ENCODE results near the gene UBTD2. TPM values are rescaled to one million over a fixed set of nuclear protein-coding genes. Genes with fewer than 3 reads are reported as not detected.

UBTD2 gene
- total RNA-seq, 1 donor from 2014 or later: 18.8 TPM

DNA sequence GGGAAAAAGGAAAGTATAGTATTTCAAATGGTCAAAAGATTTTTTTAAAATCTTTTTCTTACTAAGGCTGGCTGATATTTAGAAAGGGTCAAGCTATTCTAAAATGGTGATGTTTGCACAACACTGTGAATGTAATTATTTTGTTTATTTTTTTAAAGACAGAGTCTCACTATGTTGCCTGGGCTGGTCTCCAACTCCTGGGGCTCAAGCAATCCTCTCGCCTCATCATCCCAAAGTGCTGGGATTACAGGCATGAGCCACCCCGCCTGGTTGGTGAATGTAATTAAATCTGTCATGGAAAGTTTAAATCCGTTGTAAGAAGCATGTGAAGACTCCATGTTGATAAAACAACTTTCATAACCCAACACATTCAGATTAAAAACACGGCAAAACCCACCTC, 2.6 kb downstream of the UBTD2 start:
- TF ChIP-seq, protein P1, sequence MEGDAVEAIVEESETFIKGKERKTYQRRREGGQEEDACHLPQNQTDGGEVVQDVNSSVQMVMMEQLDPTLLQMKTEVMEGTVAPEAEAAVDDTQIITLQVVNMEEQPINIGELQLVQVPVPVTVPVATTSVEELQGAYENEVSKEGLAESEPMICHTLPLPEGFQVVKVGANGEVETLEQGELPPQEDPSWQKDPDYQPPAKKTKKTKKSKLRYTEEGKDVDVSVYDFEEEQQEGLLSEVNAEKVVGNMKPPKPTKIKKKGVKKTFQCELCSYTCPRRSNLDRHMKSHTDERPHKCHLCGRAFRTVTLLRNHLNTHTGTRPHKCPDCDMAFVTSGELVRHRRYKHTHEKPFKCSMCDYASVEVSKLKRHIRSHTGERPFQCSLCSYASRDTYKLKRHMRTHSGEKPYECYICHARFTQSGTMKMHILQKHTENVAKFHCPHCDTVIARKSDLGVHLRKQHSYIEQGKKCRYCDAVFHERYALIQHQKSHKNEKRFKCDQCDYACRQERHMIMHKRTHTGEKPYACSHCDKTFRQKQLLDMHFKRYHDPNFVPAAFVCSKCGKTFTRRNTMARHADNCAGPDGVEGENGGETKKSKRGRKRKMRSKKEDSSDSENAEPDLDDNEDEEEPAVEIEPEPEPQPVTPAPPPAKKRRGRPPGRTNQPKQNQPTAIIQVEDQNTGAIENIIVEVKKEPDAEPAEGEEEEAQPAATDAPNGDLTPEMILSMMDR (IDR thresholded peaks at IDR 0.05): no peak
- Histone ChIP-seq H3K9me3 (no peaks in the 10 kb centered on the region), H3K27me3 (no peaks in the 10 kb centered on the region), H3K27ac (no peak overlapping the region), H3K4me1 (peaks cover 18% of the 10 kb centered on the region), H3K36me3 (no peaks in the 10 kb centered on the region), H3K4me3 (peak overlapping the region; percentile 92)
- no peak for DNase-seq
- intact Hi-C loops (cut with DNase I): loop anchor here (10.0 kb wide), 1 partner anchor 176 kb away; no protein-coding TSS in a partner anchor
- ATAC-seq: no peak

DNA sequence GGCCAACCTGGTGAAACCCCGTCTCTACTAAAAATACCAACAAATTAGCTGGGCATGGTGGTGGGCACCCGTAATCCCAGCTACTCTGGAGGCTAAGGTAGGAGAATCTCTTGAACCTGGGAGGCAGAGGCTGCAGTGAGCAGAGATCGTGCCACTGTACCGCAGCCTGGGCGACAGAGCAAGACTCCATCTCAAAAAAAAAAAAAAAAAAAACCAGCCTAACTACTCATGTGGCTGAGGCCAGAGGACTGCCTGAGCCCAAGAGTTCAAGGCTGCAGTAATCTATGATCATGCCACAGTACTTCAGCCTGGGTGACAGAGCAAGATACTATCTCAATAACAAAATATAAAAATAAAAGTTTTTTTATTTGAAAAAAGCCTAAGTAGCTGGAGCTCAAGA, 3.2 kb downstream of the UBTD2 start:
- H3K4me3 ChIP-seq: peak overlapping the region; percentile 92
- no peak for DNase-seq

DNA sequence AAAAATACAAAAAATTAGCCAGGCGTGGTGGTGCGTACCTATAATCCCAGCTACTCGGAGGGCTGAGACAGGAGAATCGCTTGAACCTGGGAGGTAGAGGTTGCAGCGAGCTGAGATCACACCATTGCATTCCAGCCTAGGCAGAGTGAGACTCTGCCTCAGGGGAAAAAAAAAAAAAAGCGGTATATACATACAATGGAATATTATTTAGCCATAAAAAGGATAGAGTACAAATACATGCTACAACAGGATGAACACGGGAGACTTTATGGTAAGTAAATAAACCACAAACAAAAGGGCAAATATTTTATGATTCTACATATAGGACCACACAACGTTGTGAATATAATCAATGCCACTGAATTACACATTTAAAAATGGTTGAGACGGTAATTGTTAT, 5.2 kb downstream of the UBTD2 start:
- ATAC-seq (no peak), DNase-seq (no peak)
- intact Hi-C loops (cut with DNase I): no loop called here
- Histone ChIP-seq H3K27ac (no peak overlapping the region), H3K4me3 (no peak overlapping the region), H3K27me3 (no peaks in the 10 kb centered on the region), H3K9me3 (no peaks in the 10 kb centered on the region), H3K4me1 (peaks cover 20% of the 10 kb centered on the region), H3K36me3 (no peaks in the 10 kb centered on the region)
- TF ChIP-seq, protein P1 (IDR thresholded peaks at IDR 0.05): no peak

More for the DNA sequence above, 3.2 kb downstream of the UBTD2 start:
- H3K9me3 ChIP-seq: no peaks in the 10 kb centered on the region
- no peak for ATAC-seq
- H3K36me3 ChIP-seq: no peaks in the 10 kb centered on the region
- H3K27ac ChIP-seq: no peak overlapping the region
- intact Hi-C loops (cut with DNase I): loop anchor here (10.0 kb wide), 1 partner anchor 176 kb away; no protein-coding TSS in a partner anchor
- H3K4me1 ChIP-seq: peaks cover 20% of the 10 kb centered on the region
- TF ChIP-seq, protein P1 (IDR thresholded peaks at IDR 0.05): no peak
- no peaks in the 10 kb centered on the region for H3K27me3 ChIP-seq

DNA sequence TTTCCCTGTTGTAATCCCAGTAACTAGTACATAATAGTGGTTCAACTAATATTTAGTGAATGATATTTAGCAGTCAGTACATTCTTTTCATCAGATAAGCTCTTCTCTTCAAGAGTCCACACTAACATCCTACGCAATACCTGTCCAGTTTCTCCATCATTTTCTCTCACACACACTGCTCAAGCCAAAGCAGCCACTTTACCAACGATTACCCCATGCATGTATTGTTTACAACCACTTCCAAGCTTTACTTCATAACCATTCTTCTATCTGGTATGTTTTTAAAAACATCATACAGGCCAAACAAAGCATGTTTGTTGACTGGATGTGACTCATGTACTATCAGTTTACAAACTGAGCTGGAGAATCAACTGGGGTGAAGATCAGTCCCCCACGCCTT, 7.3 kb downstream of the UBTD2 start:
- Histone ChIP-seq H3K4me3 (no peak overlapping the region), H3K27ac (no peak overlapping the region), H3K27me3 (no peaks in the 10 kb centered on the region), H3K9me3 (no peaks in the 10 kb centered on the region), H3K36me3 (no peaks in the 10 kb centered on the region), H3K4me1 (peaks cover 14% of the 10 kb centered on the region)
- no peak for DNase-seq
- intact Hi-C loops (cut with DNase I): no loop called here
- ATAC-seq: no peak
- TF ChIP-seq, protein P1 (IDR thresholded peaks at IDR 0.05): no peak

DNA sequence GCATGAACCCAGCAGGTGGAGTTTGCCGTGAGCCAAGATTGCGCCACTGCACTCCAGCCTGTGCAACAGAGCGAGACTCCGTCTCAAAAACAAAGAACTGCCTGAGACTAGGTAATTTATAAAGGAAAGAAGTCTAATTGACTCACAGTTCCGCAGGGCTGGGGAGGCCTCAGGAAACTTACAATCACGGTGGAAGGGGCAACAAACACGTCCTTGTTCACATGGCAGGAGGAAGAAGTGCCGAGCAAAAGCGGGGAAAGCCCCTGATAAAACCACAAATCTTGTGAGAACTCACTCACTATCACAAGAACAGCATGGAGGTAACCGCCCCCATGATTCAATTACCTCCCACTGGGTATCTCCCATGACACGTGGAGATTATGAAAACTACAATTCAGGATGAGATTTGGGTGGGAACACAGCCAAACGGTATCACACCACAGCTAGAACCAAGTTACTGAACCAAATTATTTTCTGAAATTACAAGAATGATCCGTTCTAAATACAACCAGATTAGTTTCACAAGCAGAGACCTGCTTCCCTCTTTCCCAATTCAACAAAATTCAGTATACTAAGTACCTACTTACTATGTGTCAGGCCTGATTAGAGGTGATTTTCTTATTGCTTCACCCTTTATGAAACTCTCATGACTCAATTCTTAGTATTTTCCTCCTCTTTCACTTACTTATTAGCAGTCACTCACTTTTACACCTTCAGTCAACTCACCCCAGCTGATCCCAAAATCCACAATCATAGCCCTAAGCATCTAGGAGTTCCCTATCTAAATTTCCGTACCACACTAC, 8.4 kb downstream of the UBTD2 start:
- peaks cover 9% of the 10 kb centered on the region for H3K4me1 ChIP-seq
- H3K27ac ChIP-seq: no peak overlapping the region
- intact Hi-C loops (cut with DNase I): no loop called here
- H3K9me3 ChIP-seq: no peaks in the 10 kb centered on the region
- TF ChIP-seq, protein P1 (IDR thresholded peaks at IDR 0.05): no peak
- H3K36me3 ChIP-seq: no peaks in the 10 kb centered on the region
- no peak overlapping the region for H3K4me3 ChIP-seq
- DNase-seq: no peak
- H3K27me3 ChIP-seq: no peaks in the 10 kb centered on the region
- ATAC-seq: peak; percentile 50

Data from upper lobe of right lung (tissue), 1 donor.